Loucy (cell line): ENCODE data around the gene KDSR.

Source experiments
- H2AFZ ChIP-seq: fragments of 200-600 bp; sonication (generic); 2 replicates; pipeline ENCODE4 v1.6.0; 2016; ENCODE audit warnings: antibody characterized with exemption, mild to moderate bottlenecking, low read length, moderate library complexity
- H3F3A ChIP-seq: fragments of 200-600 bp; 2 replicates; pipeline ENCODE4 v1.6.0; 2016; ENCODE audit warnings: antibody characterized with exemption, low read depth, mild to moderate bottlenecking
- H3K27me3 ChIP-seq: fragments of 200-600 bp; sonication (generic); 2 replicates; pipeline ENCODE4 v1.6.1; 2014; ENCODE audit warnings: low read length, mild to moderate bottlenecking; ENCODE audit not compliant: insufficient read depth, poor library complexity, severe bottlenecking
- H3K36me3 ChIP-seq: fragments of 200-600 bp; sonication (generic); 2 replicates; pipeline ENCODE4 v1.6.1; 2016; ENCODE audit warnings: low read length; ENCODE audit not compliant: insufficient read depth
- H3K4me1 ChIP-seq: fragments of 200-600 bp; sonication (generic); 2 replicates; pipeline ENCODE4 v1.5.1; 2014; ENCODE audit warnings: low read length, mild to moderate bottlenecking; ENCODE audit not compliant: insufficient read depth, poor library complexity, severe bottlenecking
- H3K4me2 ChIP-seq: fragments of 200-600 bp; sonication (generic); 2 replicates; pipeline ENCODE4 v1.6.0; 2014; ENCODE audit warnings: antibody characterized with exemption, low read length, low read depth, mild to moderate bottlenecking; ENCODE audit not compliant: poor library complexity, severe bottlenecking
- H3K4me3 ChIP-seq: fragments of 200-600 bp; sonication (generic); 2 replicates; pipeline ENCODE4 v1.5.1; 2014; ENCODE audit warnings: low read length, mild to moderate bottlenecking, mixed read lengths; ENCODE audit not compliant: poor library complexity, severe bottlenecking
- H3K79me2 ChIP-seq: fragments of 200-600 bp; sonication (generic); 2 replicates; pipeline ENCODE4 v1.6.1; 2014; ENCODE audit warnings: low read length; ENCODE audit not compliant: insufficient read depth
- H3K9ac ChIP-seq: fragments of 200-600 bp; sonication (generic); 2 replicates; pipeline ENCODE4 v1.6.0; 2014; ENCODE audit warnings: mild to moderate bottlenecking, low read depth, low read length, moderate library complexity; ENCODE audit not compliant: poor library complexity, severe bottlenecking
- H3K9me2 ChIP-seq: fragments of 200-600 bp; sonication (generic); replicated peaks from 2 replicates; pipeline ENCODE4 v1.6.1; 2016; ENCODE audit warnings: low read depth, low read length, mixed read lengths
- H3K9me3 ChIP-seq: fragments of 200-600 bp; sonication (generic); 2 replicates; pipeline ENCODE4 v1.6.1; 2014; ENCODE audit warnings: mild to moderate bottlenecking, antibody characterized with exemption, low read length, low read depth; ENCODE audit not compliant: insufficient read depth
- H4K20me1 ChIP-seq: fragments of 200-600 bp; sonication (generic); 2 replicates; pipeline ENCODE4 v1.6.0; 2014; ENCODE audit warnings: antibody characterized with exemption, low read length, mild to moderate bottlenecking; ENCODE audit not compliant: insufficient read depth, poor library complexity, severe bottlenecking
- CTCF ChIP-seq: fragments of 200-600 bp; sonication (generic); conservative IDR thresholded peaks from 2 replicates; pipeline ENCODE4 v1.5.1; 2014; ENCODE audit warnings: mild to moderate bottlenecking, antibody characterized with exemption, low read length
- EZH2phosphoT487 ChIP-seq: fragments of 200-600 bp; IDR thresholded peaks from 2 replicates; pipeline ENCODE4 v1.6.1; 2018; ENCODE audit warnings: antibody characterized with exemption, mild to moderate bottlenecking, moderate library complexity, borderline replicate concordance

The KDSR gene

GRCh38 chr18:63301434-63301833 lies 65.6 kb downstream of the KDSR start:
- TF ChIP-seq CTCF (no peak), EZH2phosphoT487 (no peak)
- no peak overlapping the region for H3K4me3 ChIP-seq
- H3K9me2 ChIP-seq = no peaks in the 10 kb centered on the region
- H3K9me3 ChIP-seq = no peaks in the 10 kb centered on the region
- H3K79me2 ChIP-seq = peaks cover 94% of the 10 kb centered on the region
- no peaks in the 10 kb centered on the region; the same call in 1 of the 2 replicates for H3F3A ChIP-seq
- no peaks in the 10 kb centered on the region for H3K27me3 ChIP-seq
- peaks cover 29% of the 10 kb centered on the region for H4K20me1 ChIP-seq
- H3K4me2 ChIP-seq = no peak overlapping the region
- H3K4me1 ChIP-seq = peaks cover 58% of the 10 kb centered on the region
- H3K36me3 ChIP-seq = peaks cover 19% of the 10 kb centered on the region; the same call in 1 of the 2 replicates
- H3K9ac ChIP-seq = no peak overlapping the region
- H2AFZ ChIP-seq = no peak overlapping the region

- Histone ChIP-seq H4K20me1 (peaks cover 26% of the 10 kb centered on the region), H2AFZ (peak overlapping the region; percentile 46; the same call in 1 of the 2 replicates), H3K4me3 (peak overlapping the region; percentile 24), H3K27me3 (no peaks in the 10 kb centered on the region), H3K9me3 (no peaks in the 10 kb centered on the region), H3K79me2 (peaks cover 95% of the 10 kb centered on the region), H3K36me3 (peaks cover 23% of the 10 kb centered on the region; the same call in 1 of the 2 replicates), H3K9ac (no peak overlapping the region), H3K4me1 (peaks cover 50% of the 10 kb centered on the region), H3K9me2 (no peaks in the 10 kb centered on the region), H3K4me2 (peak overlapping the region; percentile 60), H3F3A (no peaks in the 10 kb centered on the region; the same call in 1 of the 2 replicates)
- TF ChIP-seq CTCF (no peak), EZH2phosphoT487 (no peak)
These were observed 66.9 kb downstream of the KDSR start for GRCh38 chr18:63299837-63300745.

GRCh38 chr18:63298400-63299365 lies 68.3 kb downstream of the KDSR start:
- no peak overlapping the region for H3K4me3 ChIP-seq
- no peaks in the 10 kb centered on the region for H3K27me3 ChIP-seq
- no peaks in the 10 kb centered on the region; the same call in 1 of the 2 replicates for H3F3A ChIP-seq
- peaks cover 27% of the 10 kb centered on the region; the same call in 1 of the 2 replicates for H3K36me3 ChIP-seq
- H3K9me2 ChIP-seq = no peaks in the 10 kb centered on the region
- no peaks in the 10 kb centered on the region for H3K9me3 ChIP-seq
- H2AFZ ChIP-seq = no peak overlapping the region
- peak overlapping the region; percentile 23 for H3K4me2 ChIP-seq
- peaks cover 90% of the 10 kb centered on the region for H3K79me2 ChIP-seq
- H3K4me1 ChIP-seq = peaks cover 43% of the 10 kb centered on the region
- TF ChIP-seq CTCF (no peak), EZH2phosphoT487 (no peak)
- no peak overlapping the region for H3K9ac ChIP-seq
- H4K20me1 ChIP-seq = peaks cover 19% of the 10 kb centered on the region
